Epidermal melanocyte (primary cell): ENCODE data around the gene SLC38A11.

ENCODE experiments used
- DNase-seq: peaks from one replicate; pipeline ENCODE4 v3.0.0; 2011; ENCODE audit warnings: low spot score; ENCODE audit not compliant: insufficient read length

SLC38A11 gene

DNA sequence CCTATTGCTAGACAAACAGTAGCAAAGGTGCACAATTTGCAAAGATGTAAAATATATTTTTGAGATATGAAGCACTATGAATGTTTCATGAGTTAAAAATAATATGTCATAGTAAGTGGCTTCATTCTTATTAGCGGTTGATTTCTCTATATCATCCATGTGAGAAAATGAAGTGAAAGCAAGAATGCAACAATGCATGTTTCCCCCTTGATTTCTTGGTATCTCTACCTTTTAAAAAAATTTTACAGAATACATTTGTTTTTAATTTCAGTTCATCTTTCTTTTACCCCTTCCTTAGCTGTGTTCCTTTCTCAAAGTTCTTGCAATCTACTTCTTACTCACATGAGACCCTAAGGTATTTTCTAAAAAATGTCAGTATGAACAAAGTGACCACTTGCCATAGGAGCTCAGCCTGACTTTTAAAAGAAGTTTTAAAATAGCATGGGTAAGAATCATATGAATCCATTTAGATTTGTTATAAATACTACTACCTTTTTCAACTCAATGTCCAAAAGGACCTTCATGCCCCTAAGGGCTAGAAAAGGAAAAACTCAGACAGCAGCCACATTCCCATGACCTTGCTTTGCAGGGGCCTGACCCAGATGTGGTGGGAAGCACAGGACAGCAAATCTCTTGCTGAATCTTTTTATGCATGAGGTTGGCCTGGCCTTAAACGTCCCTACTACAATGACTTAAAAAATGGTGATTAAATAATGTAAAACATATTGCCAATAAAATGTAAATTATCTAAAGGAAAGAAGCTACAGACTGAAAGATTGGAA, 14.8 kb upstream of the SLC38A11 start:
- no peak for DNase-seq

DNA sequence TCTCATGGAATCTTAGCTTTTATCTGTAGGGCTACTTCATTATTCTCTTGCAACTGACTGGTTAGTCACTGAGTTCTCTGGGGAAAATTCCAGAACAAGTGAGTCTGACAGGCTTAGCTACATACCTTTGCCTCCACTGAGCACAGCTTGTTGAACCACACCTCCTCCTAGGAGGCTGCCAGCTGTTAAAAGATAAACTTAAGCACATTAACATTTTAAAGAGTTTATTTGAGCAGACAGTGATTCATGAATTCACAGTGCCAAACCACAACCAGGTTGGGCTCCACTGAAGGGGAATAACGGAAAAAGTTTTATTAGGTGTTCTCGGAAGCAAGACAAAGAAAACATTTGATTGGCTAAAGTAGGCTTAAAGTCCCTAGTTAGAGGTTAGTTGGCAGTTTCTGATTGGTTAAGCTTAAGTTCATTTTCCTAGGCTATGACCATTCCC, 12.5 kb upstream of the SLC38A11 start:
- no peak for DNase-seq

DNA sequence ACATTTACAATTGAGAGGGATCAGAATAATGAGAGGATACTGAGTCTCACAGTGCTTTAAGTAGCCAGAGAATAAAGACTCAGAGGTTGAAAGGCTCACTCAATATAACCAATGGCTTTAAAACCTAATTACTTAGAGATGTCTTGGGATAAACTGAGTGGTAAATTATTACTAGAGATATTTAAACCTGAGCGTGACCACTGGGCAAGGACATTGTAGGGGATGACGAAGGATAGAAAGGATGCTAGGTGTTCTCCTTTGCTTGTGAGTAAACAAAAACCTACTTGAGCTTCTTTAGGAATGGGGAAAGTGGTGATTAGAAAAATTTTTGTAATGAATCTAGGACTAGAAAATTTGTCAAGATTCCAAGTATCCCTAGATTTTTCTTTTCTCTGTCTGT, 12.0 kb upstream of the SLC38A11 start:
- DNase-seq: no peak

DNA sequence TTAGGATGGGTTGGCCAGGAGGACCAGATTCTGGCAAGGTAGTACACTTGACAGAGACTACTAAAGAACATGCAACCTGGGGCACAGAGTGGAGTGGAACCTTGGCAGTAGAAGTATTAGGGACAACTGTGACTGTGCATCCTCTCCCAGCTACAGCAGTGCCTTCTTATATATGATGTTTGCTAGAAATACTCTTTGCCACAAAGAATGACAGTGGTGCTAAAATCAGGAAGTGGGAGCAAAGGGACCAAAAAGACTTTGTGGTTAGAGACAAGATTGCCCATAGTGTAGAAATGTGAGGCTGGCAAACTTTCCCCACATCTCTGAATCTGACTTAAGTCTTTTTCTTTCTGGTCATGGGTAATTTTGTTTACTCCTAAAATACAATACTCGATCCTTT, 9.4 kb upstream of the SLC38A11 start:
- no peak for DNase-seq

DNA sequence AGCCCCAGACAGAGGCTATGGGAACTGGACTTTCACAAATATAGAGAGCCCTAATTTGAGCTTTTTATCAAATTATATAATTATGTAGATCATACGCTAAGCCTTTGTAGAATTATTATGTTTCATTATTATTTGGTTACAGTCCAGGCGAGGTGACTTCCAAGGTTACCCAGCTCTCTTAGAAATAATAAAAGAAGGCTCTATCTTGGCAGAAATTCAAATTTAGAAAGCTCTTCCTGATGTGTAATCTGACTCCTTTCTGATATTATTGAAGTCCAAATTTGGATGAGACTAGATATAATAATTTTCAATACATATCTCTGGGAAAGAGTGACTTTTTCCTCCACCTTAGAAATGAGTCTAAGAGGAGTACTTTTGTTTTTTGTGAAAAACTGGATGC, 4.8 kb upstream of the SLC38A11 start:
- DNase-seq: no peak

DNA sequence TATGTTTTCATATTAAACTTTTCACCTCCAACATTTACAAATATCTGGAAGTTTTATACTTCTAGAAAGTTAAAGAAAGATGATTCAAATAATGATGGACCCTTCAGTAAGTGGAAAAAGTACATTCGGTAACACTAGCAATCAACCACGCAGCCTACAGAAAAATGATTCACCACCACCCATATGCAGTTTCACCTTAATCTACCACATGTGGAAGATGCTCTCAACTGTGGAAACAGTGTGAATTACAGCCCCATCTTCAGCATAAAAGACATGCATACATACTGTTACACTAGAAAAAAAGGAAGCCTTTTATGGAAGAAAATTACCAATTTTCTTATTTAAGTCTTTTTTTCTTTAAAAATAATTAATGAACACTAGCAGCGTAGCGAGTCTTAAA, 1.1 kb downstream of the SLC38A11 start:
- no peak for DNase-seq

DNA sequence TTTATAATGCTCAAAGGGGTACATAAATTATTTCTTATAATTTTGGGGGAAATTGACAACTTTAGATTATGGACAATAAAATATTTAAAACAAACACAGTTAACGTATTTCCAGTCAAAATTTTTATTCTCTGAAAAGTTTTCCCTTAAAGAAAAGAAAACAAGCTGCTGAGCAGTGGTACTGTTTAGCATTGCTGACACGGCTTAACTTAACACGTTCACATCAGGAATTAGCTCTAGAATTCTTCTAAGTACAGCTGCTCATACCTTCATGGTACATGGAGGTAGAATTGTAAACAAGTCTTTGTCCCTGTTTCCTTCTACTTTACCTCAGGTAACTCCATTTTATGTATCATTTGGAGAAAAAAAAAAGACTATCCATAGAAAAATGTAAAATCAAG, 2.0 kb downstream of the SLC38A11 start:
- DNase-seq: no peak

DNA sequence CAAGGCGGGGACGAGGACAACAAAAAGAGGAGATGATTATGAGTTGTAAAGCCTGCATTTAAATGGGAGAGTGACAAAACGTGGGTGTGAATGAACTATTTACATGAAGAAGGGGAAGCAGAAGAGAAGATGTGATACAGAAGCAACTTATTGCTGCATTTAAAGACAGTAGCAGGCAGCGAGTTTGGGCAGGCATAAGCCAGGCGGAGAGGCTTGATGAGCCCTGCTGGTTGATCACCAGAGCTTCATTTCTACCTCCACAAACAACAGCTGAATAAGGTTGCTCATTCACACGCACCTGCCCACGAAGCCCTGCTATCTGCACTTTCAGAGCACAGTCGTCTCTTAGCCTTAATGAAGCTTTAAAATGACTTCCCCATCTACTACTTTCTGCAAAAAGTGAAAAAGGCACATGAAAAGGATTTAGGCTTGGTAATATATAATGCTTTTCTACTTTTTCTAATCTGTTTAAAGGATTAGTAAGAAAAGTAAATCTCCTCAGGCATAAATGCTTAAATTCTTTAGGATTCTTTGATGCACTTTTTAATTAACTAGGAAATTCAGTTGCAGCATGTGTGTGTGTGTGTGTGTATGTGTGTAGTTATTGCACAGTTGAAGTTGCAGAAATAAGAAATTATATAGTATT, 3.1 kb downstream of the SLC38A11 start:
- DNase-seq: no peak

DNA sequence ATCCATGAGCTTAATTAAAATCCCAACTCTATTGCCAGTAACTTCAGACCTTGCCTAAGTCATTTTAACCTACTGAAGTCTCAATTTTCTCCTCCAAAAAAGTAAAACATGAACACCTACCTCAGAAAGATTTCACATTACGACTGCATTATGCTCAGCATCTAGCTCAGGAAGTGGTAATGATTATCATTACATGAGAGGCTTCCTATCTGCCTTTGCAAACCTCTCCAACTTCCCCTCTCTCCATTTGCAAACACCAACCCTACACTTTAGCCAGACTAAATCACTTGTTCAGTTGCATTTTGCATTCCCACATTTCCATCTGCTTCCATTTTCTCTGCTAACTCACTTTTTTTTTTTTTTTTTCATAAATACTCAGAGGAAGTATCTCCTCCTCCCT, 6.8 kb downstream of the SLC38A11 start:
- no peak for DNase-seq

DNA sequence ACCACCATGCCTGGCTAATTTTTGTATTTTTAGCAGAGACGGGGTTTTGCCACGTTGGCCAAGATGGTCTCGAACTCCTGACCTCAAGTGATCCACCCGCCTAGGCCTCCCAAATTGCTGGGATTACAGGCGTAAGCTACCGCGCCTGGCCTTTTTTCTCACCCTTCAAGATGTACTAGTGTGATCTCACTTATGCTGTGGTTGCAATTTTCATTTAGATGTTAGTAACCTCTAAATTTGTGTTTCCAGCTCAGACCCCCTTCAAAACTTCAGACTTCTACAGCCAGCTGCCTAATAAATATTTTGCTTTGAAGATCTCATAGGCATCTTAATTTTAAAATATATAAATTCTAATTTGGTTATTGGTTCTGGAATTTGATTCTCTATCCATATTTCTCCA, 8.0 kb downstream of the SLC38A11 start:
- DNase-seq: no peak

DNA sequence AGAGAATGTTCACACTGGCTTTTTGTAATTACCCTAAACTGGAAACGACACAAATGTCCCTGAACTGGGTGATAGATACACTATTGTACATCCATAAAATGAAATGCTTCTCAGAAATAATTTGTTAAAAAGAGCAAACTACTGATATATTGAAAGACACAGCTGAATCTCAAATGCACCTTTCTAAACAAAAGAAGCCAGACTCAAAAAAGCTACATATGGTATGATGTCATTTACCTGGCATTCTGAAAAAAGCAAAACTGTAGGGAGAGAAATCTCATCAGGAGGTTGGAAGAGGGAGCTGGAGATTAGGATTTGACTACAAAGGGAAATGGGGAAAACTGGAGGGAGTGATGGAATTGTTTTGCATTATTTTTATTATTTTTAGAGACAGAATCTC, 12.0 kb downstream of the SLC38A11 start:
- no peak for DNase-seq

DNA sequence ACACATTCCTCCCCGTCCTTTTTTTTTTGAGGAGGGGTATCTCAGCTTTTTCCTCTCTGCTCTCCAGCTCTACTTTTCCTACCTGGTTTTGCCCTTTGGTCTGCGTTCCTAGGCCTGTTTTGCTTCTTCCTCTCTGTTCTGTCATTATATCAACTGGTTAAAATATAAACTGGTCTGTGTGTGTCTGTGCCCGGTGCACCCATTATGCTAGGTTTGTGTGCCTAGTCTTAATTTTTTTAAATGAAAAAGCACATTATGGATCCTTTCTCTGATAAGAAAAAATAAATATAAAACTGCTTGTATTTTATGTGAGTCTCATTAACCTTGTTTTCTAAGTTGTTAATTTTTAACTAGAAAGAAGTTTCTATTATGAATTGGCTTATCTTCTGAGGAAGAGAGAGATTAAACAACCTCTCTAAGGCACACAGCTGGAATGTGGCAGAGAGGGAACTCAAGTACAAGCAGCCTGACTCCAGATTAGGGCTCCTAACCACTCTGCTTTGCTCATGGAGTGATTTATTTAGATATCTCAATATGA, 17.4 kb downstream of the SLC38A11 start:
- no peak for DNase-seq

DNA sequence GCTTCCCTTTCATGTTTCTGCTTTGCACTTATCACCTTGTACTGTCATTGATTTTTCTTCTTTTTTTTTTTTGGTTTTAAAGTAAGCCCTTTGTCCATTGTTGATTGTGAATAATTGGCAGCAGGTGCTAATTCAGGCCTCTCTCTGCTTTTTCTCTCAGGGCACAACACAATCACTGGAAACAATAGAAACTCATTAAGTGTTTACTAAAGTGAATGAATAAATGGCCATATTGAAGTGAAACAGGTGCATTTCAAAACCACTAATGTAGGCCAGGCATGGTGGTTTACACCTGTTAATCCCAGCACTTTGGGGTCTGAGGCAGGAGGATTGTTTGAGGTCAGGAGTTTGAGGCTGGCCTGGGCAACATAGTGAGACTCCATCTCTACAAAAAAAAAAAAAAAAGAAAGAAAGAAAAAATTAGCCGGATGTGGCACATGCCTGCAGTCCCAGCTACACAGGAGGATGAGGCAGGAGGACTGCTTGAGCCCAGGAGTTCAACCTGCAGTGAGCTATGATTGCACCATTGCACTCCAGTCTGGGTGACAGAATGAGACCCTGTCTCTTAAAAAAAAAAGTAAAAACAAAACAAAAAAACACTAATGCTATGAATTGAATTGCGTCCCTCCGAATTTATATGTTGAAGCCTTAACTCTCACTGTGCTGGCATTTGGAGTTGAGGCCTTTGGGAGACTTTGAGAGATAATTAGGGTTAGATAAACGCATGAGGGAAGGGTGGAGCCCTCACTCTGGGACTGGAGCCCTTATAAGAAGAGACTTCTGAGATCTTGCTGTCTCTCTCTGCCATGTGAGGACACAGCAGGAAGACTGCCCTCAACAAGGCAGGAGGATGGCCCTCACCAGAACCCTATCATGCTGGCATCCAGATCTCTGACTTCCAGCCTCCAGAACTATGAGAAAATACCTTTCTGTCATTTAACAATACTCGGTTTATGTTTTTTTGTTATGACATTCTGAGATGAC, 19.9 kb downstream of the SLC38A11 start:
- no peak for DNase-seq

DNA sequence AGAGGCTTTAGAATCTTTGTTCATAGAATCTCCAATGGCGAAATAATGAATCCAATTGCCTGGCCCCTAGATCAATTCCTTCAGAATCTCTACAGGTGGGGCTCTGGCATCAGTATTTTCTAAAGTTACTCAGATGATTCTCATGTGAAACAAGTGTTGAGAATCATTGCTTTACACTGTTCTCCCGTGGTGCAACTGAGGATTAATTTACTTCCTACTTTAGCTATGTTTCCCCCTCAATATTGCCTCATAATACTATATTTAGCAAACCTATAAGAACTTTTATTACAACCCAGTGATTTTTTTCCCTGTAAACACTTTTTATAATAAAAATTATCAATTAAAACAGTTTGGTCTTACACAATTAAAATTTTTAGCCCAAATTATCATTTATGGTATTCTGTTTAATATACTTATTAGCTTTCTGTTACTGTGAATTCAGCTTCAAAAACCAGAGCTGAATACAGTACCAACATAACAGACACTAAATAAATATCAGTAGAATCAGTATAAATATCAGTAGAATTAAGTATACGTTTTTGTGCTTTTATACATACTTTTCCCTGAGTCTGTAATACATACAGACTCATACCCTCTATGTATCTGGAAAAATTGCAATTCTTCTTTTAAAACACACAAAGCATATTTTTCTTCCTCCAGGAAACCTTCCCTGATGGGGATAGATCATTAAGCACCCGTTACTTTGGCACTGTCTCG, 20.8 kb downstream of the SLC38A11 start:
- DNase-seq: no peak

DNA sequence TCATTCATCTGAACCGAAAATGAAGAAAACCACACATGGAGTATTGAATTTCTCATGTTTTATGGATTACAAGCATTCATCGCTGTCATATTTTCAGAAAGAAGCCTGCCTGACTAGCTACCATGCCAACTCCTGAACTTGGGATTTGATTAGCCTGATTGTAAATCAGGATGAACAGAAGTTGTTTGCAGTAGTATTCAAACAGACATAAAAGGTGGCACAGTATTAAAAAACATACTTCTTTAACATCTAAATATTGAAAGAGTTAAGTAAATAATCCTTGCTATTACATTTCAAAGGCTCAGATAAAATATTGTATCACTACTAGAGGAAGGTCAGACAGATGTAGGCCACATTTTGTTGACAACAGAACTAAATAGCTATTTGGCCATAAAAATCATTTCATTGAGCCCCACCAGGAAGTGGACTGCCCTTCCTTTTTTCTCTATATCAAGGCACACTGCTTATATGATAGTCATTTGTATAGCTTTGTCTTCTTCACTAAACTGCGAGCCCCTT, 21.6 kb downstream of the SLC38A11 start:
- no peak for DNase-seq

DNA sequence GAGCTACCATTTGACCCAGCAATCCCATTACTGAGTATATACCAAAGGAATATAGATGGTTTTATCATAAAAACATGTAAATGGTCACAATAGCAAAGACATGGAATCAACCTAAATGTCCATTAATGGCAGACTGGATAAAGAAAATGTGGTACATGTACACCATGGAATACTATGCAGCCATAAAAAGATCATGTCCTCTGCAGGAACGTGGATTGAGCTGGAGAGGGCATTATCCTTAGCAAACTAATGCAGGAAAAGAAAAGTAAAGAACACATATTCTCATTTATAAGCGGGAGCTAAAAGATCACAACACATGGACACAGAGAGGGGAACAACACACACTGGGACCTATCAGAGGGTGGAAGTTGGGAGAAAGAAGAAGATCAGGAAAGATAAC, 22.9 kb downstream of the SLC38A11 start:
- no peak for DNase-seq

DNA sequence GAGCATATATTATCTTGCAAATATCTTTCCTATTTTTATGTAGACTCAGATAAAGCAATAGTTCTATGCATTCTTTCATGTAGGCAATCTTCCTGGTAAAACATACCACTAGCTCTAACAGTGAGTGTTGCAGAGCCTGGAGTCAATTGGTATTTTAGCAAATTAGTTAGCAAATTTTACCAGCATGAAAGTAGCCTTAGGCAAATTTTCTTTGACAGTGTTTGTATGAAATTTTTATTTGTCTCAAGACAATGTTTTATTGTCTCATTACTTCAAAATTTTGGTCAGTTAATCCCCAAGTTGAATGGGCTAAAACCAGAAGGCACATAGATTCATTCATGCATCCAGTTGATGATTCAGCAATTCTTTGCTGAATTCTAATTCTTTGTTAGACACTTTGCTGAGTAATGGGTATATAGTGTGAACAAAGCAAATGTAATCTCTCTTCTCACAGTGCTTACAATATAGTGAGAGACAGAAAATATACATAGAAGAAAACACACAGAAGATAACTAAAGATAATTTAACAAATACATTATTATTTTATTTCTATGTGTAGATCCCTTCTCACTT, 27.1 kb downstream of the SLC38A11 start:
- no peak for DNase-seq

DNA sequence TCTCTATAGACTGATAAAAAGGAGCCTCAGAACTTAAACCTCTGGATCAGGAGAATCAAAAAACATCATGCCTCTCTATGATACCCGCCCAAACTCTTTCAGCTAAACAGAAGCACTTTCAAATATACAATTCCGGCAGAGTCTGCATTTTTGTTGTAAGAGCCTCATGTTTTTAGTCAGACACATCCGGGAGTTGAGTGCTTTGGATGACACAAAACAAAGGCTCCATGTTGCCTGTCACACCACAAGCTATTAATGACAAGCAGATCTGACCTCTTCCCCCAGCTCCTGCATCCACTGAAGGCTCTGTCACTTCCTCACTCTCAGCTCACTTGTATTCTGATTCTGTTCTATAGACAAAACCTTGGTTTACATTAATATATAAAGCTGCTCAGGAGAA, 33.2 kb downstream of the SLC38A11 start:
- no peak for DNase-seq

DNA sequence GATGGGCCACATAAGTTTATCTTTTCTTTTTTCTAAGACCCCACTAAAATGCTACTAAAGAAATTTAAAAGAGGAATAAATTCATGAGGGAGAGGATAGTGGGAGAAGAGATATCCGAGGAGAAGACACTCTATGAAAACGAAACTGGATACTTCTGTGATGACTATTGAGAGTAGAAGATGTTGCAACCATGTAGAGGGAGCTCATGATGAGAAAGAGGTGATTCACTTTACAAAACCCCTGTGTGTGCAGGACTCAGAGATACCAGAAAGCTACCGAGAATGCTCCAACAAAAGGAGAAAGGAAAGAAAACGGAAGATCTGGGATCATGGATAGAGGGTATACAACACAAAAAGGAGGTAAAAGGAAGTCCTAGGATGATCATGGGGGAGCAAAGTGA, 34.9 kb downstream of the SLC38A11 start:
- no peak for DNase-seq

DNA sequence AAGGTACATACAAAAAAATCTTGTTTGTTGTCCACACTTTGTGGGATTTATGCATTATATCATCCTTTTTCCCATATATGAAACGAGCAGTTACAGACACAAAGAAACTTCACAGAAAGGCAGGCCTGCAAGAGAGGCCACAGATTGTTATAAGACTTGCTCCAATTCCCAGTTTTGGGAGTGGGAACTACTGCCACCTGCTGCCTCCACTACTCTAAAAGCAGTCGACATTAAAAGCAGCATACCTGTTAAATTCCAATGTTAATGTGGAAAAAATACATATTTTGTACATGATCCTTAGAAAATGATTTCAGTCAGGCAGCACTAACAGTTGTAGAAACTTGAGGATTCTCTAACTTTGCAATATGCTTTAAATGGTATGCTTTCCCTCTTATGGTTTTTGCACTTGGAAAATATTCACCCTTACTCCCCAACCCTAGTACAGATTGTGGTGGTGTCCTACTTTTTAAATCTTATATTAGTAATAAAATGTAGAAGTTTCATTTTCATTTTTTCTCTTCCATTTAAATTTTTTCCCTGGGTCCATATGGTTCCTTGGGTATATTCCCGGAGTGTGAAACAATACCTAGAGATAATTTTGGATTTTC, 37.9 kb downstream of the SLC38A11 start:
- DNase-seq: no peak
